Measurements from ENCODE around the gene UBE2E2.

DNA sequence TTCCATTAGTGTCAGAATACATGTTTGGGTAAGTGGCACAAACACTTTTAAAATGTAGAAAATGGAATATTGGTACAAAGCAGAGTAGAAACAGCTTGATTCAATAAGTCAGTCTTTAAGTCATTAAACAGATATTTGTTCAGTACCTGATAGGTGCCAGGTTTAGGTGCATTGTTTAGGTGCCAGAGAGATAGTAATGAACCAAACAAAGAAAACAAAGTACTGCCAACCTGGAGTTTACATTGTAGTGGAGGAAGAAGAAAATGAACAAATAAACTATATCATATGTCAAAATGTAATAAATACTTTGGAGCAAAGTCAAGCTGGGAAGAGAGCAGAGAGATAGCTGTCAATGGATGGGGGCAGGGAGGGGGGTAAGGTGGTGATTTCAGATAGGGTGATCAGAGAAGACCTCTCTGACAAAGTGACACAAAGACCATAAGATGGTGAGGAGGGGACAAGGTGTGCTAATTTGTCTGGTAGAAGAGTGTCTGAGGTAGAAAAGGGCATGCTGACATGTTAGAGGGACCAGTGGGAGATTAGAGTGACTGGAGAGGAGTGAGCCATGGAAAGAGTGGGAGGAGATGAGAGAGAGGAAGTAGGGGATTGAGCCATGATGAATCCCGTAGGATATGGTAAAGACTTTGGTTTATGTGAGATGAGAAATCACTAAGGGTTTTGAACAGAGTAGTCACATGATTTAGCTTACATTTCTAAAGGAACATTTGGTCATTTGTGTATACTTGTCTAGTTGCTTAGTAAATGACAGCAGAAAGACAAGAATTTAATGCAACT lies 128.2 kb downstream of the UBE2E2 start:
- TF ChIP-seq, protein P1, sequence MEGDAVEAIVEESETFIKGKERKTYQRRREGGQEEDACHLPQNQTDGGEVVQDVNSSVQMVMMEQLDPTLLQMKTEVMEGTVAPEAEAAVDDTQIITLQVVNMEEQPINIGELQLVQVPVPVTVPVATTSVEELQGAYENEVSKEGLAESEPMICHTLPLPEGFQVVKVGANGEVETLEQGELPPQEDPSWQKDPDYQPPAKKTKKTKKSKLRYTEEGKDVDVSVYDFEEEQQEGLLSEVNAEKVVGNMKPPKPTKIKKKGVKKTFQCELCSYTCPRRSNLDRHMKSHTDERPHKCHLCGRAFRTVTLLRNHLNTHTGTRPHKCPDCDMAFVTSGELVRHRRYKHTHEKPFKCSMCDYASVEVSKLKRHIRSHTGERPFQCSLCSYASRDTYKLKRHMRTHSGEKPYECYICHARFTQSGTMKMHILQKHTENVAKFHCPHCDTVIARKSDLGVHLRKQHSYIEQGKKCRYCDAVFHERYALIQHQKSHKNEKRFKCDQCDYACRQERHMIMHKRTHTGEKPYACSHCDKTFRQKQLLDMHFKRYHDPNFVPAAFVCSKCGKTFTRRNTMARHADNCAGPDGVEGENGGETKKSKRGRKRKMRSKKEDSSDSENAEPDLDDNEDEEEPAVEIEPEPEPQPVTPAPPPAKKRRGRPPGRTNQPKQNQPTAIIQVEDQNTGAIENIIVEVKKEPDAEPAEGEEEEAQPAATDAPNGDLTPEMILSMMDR (CRISPR knock-in tag; IDR thresholded peaks at IDR 0.05) = no peak
- TF ChIP-seq, protein P2, sequence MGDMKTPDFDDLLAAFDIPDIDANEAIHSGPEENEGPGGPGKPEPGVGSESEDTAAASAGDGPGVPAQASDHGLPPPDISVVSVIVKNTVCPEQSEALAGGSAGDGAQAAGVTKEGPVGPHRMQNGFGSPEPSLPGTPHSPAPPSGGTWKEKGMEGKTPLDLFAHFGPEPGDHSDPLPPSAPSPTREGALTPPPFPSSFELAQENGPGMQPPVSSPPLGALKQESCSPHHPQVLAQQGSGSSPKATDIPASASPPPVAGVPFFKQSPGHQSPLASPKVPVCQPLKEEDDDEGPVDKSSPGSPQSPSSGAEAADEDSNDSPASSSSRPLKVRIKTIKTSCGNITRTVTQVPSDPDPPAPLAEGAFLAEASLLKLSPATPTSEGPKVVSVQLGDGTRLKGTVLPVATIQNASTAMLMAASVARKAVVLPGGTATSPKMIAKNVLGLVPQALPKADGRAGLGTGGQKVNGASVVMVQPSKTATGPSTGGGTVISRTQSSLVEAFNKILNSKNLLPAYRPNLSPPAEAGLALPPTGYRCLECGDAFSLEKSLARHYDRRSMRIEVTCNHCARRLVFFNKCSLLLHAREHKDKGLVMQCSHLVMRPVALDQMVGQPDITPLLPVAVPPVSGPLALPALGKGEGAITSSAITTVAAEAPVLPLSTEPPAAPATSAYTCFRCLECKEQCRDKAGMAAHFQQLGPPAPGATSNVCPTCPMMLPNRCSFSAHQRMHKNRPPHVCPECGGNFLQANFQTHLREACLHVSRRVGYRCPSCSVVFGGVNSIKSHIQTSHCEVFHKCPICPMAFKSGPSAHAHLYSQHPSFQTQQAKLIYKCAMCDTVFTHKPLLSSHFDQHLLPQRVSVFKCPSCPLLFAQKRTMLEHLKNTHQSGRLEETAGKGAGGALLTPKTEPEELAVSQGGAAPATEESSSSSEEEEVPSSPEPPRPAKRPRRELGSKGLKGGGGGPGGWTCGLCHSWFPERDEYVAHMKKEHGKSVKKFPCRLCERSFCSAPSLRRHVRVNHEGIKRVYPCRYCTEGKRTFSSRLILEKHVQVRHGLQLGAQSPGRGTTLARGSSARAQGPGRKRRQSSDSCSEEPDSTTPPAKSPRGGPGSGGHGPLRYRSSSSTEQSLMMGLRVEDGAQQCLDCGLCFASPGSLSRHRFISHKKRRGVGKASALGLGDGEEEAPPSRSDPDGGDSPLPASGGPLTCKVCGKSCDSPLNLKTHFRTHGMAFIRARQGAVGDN (CRISPR knock-in tag; IDR thresholded peaks at IDR 0.05) = no peak
- TF ChIP-seq, protein P3, sequence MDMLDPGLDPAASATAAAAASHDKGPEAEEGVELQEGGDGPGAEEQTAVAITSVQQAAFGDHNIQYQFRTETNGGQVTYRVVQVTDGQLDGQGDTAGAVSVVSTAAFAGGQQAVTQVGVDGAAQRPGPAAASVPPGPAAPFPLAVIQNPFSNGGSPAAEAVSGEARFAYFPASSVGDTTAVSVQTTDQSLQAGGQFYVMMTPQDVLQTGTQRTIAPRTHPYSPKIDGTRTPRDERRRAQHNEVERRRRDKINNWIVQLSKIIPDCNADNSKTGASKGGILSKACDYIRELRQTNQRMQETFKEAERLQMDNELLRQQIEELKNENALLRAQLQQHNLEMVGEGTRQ (IDR thresholded peaks at IDR 0.05; ENCODE audit: low read depth, low read length) = no peak
- TF ChIP-seq, protein P3 (CRISPR knock-in tag; IDR thresholded peaks at IDR 0.05; ENCODE audit: borderline replicate concordance) = no peak
- TF ChIP-seq, protein P4, sequence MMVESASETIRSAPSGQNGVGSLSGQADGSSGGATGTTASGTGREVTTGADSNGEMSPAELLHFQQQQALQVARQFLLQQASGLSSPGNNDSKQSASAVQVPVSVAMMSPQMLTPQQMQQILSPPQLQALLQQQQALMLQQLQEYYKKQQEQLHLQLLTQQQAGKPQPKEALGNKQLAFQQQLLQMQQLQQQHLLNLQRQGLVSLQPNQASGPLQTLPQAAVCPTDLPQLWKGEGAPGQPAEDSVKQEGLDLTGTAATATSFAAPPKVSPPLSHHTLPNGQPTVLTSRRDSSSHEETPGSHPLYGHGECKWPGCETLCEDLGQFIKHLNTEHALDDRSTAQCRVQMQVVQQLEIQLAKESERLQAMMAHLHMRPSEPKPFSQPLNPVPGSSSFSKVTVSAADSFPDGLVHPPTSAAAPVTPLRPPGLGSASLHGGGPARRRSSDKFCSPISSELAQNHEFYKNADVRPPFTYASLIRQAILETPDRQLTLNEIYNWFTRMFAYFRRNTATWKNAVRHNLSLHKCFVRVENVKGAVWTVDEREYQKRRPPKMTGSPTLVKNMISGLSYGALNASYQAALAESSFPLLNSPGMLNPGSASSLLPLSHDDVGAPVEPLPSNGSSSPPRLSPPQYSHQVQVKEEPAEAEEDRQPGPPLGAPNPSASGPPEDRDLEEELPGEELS (CRISPR knock-in tag; IDR thresholded peaks at IDR 0.05) = no peak

Data from HepG2 (cell line).